GM12878 (cell line): ENCODE results near the gene TUBA1B. TPM values are rescaled to one million over a fixed set of nuclear protein-coding genes. Genes with fewer than 3 reads are reported as not detected.

Source experiments
- ATAC-seq: fragments of 200-7000 bp; cut with Tn5 transposase; 3 replicates; pipeline ENCODE4 v1.9.1; 2020; ENCODE audit warnings: mild to moderate bottlenecking, moderate library complexity
- BruUV-seq: library from RNA; stranded (reverse); fragments of 400-500 nt; replicated peaks from 2 replicates; lab custom pipeline; 2021; lab: Mats Ljungman, UMichigan
- CTCF ChIA-PET: fragments of 300-600 bp; sonication (Branson Sonifier 250); formaldehyde crosslinking; extraction: SDS; loops from one replicate; lab custom pipeline; 2021; ENCODE audit warnings: inconsistent platforms; lab: Yijun Ruan, JAX
- POLR2A ChIA-PET: fragments of 350-600 bp; formaldehyde crosslinking; extraction: SDS; loops from one replicate; lab custom pipeline; 2021; ENCODE audit warnings: inconsistent platforms; lab: Charles Lee
- RAD21 ChIA-PET: fragments of 300-600 bp; sonication (Branson Sonifier 250); formaldehyde crosslinking; loops from one replicate; lab custom pipeline; 2023; ENCODE audit warnings: antibody characterized with exemption; ENCODE audit not compliant: unreplicated experiment; lab: Charles Lee
- SMC1A ChIA-PET: fragments of 300-600 bp; sonication (Branson Sonifier 250); formaldehyde crosslinking; loops from one replicate; lab custom pipeline; 2023; ENCODE audit not compliant: unreplicated experiment, uncharacterized antibody; lab: Charles Lee
- DNase-seq: peaks from one replicate; pipeline ENCODE4 v3.0.0-alpha.2; 2011; ENCODE audit warnings: low read depth, low spot score
- FAIRE-seq: peaks from 3 replicates; lab custom pipeline; 2011; peaks lifted over from hg19 to GRCh38; lab: Jason Lieb, UNC
- H2AFZ ChIP-seq: 2 replicates; pipeline ENCODE4 v1.6.0; 2011; ENCODE audit warnings: low read depth, low read length, control low read depth; ENCODE audit not compliant: control insufficient read depth
- H3K27ac ChIP-seq: 2 replicates; pipeline ENCODE4 v1.5.1; 2011; ENCODE audit warnings: control low read depth; ENCODE audit not compliant: control insufficient read depth, insufficient read depth
- H3K27me3 ChIP-seq, 2 experiments: replicated peaks in 1 of 2; 2 replicates each; pipeline versions ENCODE4 v1.6.0 to v1.6.1; 2011; ENCODE audit warnings: low read length in 1 of 2; ENCODE audit not compliant: control insufficient read depth in 2 of 2, insufficient read depth in 2 of 2
- H3K36me3 ChIP-seq, 2 experiments: 2 replicates each; pipeline ENCODE4 v1.5.1; 2011; ENCODE audit warnings: low read length in 1 of 2; ENCODE audit not compliant: control insufficient read depth in 2 of 2, insufficient read depth in 2 of 2
- H3K4me1 ChIP-seq: 2 replicates; pipeline ENCODE4 v1.6.1; 2011; ENCODE audit warnings: mild to moderate bottlenecking, low read length, moderate library complexity, mixed read lengths; ENCODE audit not compliant: control insufficient read depth, insufficient read depth
- H3K4me2 ChIP-seq: 2 replicates; pipeline ENCODE4 v1.6.0; 2011; ENCODE audit warnings: control low read depth; ENCODE audit not compliant: control insufficient read depth, insufficient read depth
- H3K4me3 ChIP-seq: fragments of 200-600 bp; sonication (generic); 2 replicates; pipeline ENCODE4 v1.5.1; 2016
- H3K79me2 ChIP-seq: 2 replicates; pipeline ENCODE4 v1.6.0; 2011; ENCODE audit warnings: low read length; ENCODE audit not compliant: control insufficient read depth, insufficient read depth
- H3K9ac ChIP-seq: 2 replicates; pipeline ENCODE4 v1.8.0; 2011; ENCODE audit warnings: low read length, control low read depth, mixed read lengths; ENCODE audit not compliant: control insufficient read depth, insufficient read depth
- H3K9me3 ChIP-seq: replicated peaks from 3 replicates; pipeline ENCODE4 v1.5.1; 2011; ENCODE audit warnings: mild to moderate bottlenecking, low read length; ENCODE audit not compliant: control insufficient read depth, insufficient read depth
- H4K20me1 ChIP-seq: 2 replicates; pipeline ENCODE4 v1.6.0; 2011; ENCODE audit not compliant: control insufficient read depth, insufficient read depth
- CBFB ChIP-seq: IDR thresholded peaks from 2 replicates; pipeline ENCODE4 v1.6.1; 2016; ENCODE audit warnings: antibody characterized with exemption, low read depth
- ELK1 ChIP-seq: IDR thresholded peaks from 2 replicates; pipeline ENCODE4 v1.6.1; 2012; ENCODE audit warnings: low read depth, low read length, improper control_type of control experiment
- IKZF1 ChIP-seq: fragments of 450-650 bp; conservative IDR thresholded peaks from 2 replicates; pipeline ENCODE4 v1.6.1; 2017; ENCODE audit warnings: antibody characterized with exemption, mild to moderate bottlenecking
- NKRF ChIP-seq: fragments of 450-650 bp; conservative IDR thresholded peaks from 2 replicates; pipeline ENCODE4 v1.6.1; 2017; ENCODE audit warnings: mild to moderate bottlenecking, moderate library complexity
- NR2C2 ChIP-seq: IDR thresholded peaks from 2 replicates; pipeline ENCODE4 v1.6.1; 2011; ENCODE audit warnings: borderline replicate concordance, low read depth; ENCODE audit not compliant: control insufficient read depth, insufficient read length
- PAX5 ChIP-seq: IDR thresholded peaks from 2 replicates; pipeline ENCODE4 v1.6.1; 2011; ENCODE audit warnings: low read depth, low read length, borderline replicate concordance
- PML ChIP-seq: IDR thresholded peaks from 2 replicates; pipeline ENCODE4 v1.6.1; 2012; ENCODE audit warnings: low read length, inconsistent platforms
- RELB ChIP-seq: fragments of 450-650 bp; IDR thresholded peaks from 2 replicates; pipeline ENCODE4 v1.6.1; 2017; ENCODE audit warnings: low read depth, mild to moderate bottlenecking, moderate library complexity
- SUZ12 ChIP-seq: fragments of 200-600 bp; sonication (generic); IDR thresholded peaks from one replicate; pipeline ENCODE4 v1.6.1; 2018; ENCODE audit warnings: antibody characterized with exemption, mild to moderate bottlenecking; ENCODE audit not compliant: unreplicated experiment
- TARDBP ChIP-seq: IDR thresholded peaks from 2 replicates; pipeline ENCODE4 v1.6.1; 2016; ENCODE audit warnings: borderline replicate concordance
- YBX1 ChIP-seq: fragments of 450-650 bp; IDR thresholded peaks from 2 replicates; pipeline ENCODE4 v1.6.1; 2016; ENCODE audit warnings: antibody characterized with exemption
- ZNF274 ChIP-seq: IDR thresholded peaks from one replicate; pipeline ENCODE4 v1.8.0; 2011; ENCODE audit not compliant: insufficient read length, insufficient read depth
- ZZZ3 ChIP-seq: IDR thresholded peaks from 2 replicates; pipeline ENCODE4 v1.6.1; 2011; ENCODE audit warnings: low read depth; ENCODE audit not compliant: control insufficient read depth, insufficient read length
- WGBS: methylation state at CpG from one replicate; pipeline ENCODE4 v1.1.6; 2016; ENCODE audit warnings: low lambda C conversion rate; ENCODE audit not compliant: insufficient replicate concordance, insufficient coverage; ENCODE audit errors: missing lambda C conversion rate; 5-methylcytosine and 5-hydroxymethylcytosine counted together
- in situ Hi-C: fragments of 300-500 bp; cut with MboI; formaldehyde crosslinking; loops from 9 replicates; pipeline ENCODE4 v1.14.3; 2018; ENCODE audit warnings: mixed read lengths
- intact Hi-C: fragments of 100-400 bp; cut with micrococcal nuclease; formaldehyde crosslinking; loops from one replicate; pipeline ENCODE4 v1.14.2; 2022; ENCODE audit not compliant: unreplicated experiment
- polyA plus RNA-seq, 11 experiments: library from polyadenylated mRNA; depleted of rRNA in 4 of 11; unstranded in 6 of 11; stranded (reverse) in 5 of 11; fragments of >200 nt; fragmentation: Nextera tagmentation in 4 of 11; fragmentation: Illumina TruSeq in 1 of 11; extraction: Ambion mirVana in 4 of 11; extraction: Trizol in 1 of 11; gene quantifications; 1 replicate in 1 of 11; 2 replicates in 10 of 11; pipeline versions ENCODE4 v1.2.1 to v1.2.3, GENCODE V29; 2011 to 2016; ENCODE audit warnings: inconsistent platforms in 2 of 11, missing spikeins in 2 of 11, low read depth in 1 of 11
- total RNA-seq, 4 experiments: library from RNA; depleted of rRNA in 3 of 4; stranded (reverse); fragments of >200 nt in 3 of 4; fragmentation: Illumina TruSeq in 1 of 4; extraction: Trizol in 1 of 4; gene quantifications; 2 replicates each; pipeline versions ENCODE4 v1.2.1 to v1.2.3, GENCODE V29; 2013 to 2021

Gene TUBA1B
- total and polyA plus RNA-seq, 10 of the 15 experiments (the other 5 are each of a cell fraction or from before 2014, with no cell fraction given): 2,328 to 4,712 (median 3,552) TPM

GRCh38 chr12:49093792-49094159, 37.4 kb downstream of the TUBA1B start:
- Histone ChIP-seq H2AFZ (no peak overlapping the region), H3K36me3 (peaks cover 0 to 3% of the 10 kb centered on the region in 2 experiments; a peak in 2 of 4 replicates), H3K4me2 (no peak overlapping the region), H3K9me3 (no peaks in the 10 kb centered on the region), H3K4me3 (no peak overlapping the region), H3K27me3 (peaks cover 30 to 42% of the 10 kb centered on the region in 2 experiments), H3K9ac (no peak overlapping the region), H3K79me2 (no peaks in the 10 kb centered on the region), H4K20me1 (no peaks in the 10 kb centered on the region), H3K4me1 (0 out of 2 replicates have a peak, but pooled peaks cover 3% of the 10 kb centered on the region), H3K27ac (no peak overlapping the region)
- WGBS: 2% methylated on average over 9 of the region's 9 CpGs
- in situ Hi-C loops: no loop called here
- DNase-seq: no peak
- POLR2A ChIA-PET: interaction anchor here (0.6 to 3.6 kb wide), 4 partner anchors 14 to 58 kb away, joined by 3 to 11 read pairs (median 8); partner anchors contain the start of genes LMBR1L and TUBA1B
- BruUV-seq: no TSS peak
- CTCF ChIA-PET: interaction anchor here (1.1 to 12.2 kb wide), 7 partner anchors 8 to 97 kb away, joined by 3 to 244 read pairs (median 37); partner anchors contain the start of genes DDN, LMBR1L, RHEBL1 and TUBA1B
- no peak for FAIRE-seq
- TF ChIP-seq NKRF (no peak), SUZ12 (no peak), ZZZ3 (no peak), CBFB (no peak), YBX1 (no peak), PAX5 (no peak), IKZF1 (no peak), PML (no peak), ELK1 (no peak), RELB (no peak), ZNF274 (no peak), NR2C2 (no peak), TARDBP (no peak)
- RAD21 ChIA-PET: interaction anchor here (0.7 to 5.9 kb wide), 5 partner anchors 24 to 439 kb away, joined by 3 to 66 read pairs (median 3); partner anchors contain the start of gene RHEBL1
- SMC1A ChIA-PET: interaction anchor here (1.0 to 6.8 kb wide), 7 partner anchors 9 to 242 kb away, joined by 3 to 64 read pairs (median 5); partner anchors contain the start of genes DDX23, LMBR1L and RHEBL1
- intact Hi-C loops: loop anchor here (5.0 kb wide), 1 partner anchor 96 kb away; the partner anchor contains the start of gene DDN
- no peak for ATAC-seq
